Panc1 (cell line): ENCODE data around the gene NEDD8.
"Not testable (repeated sequence)": the region's sequence is repeated elsewhere in the genome, so short reads cannot be mapped to it uniquely, and the experiment has no call there.

ENCODE experiments used
- CTCF ChIP-seq: fragments of 450-650 bp; IDR thresholded peaks from 2 replicates; pipeline ENCODE4 v1.5.1; 2017; ENCODE audit warnings: mild to moderate bottlenecking
- POLR2AphosphoS5 ChIP-seq: IDR thresholded peaks from 2 replicates; pipeline ENCODE4 v1.6.1; 2012; ENCODE audit warnings: mild to moderate bottlenecking, low read depth, low read length, moderate library complexity
- REST ChIP-seq, 2 experiments: IDR thresholded peaks; 2 replicates each; pipeline ENCODE4 v1.6.1; 2011 to 2012; ENCODE audit warnings: low read depth in 2 of 2, control low read depth in 1 of 2, low read length in 1 of 2, mild to moderate bottlenecking in 1 of 2, moderate library complexity in 1 of 2; ENCODE audit not compliant: insufficient read depth in 1 of 2
- SIN3A ChIP-seq: IDR thresholded peaks from 2 replicates; pipeline ENCODE4 v1.6.1; 2012; ENCODE audit warnings: low read depth, mild to moderate bottlenecking, low read length, moderate library complexity, borderline replicate concordance; ENCODE audit not compliant: insufficient read depth

GRCh38 chr14:24216876-24217275 lies 15.3 kb downstream of the NEDD8 start:
- TF ChIP-seq CTCF; POLR2AphosphoS5; REST (IDR thresholded peaks at IDR 0.05; ENCODE audit: insufficient read depth in 1 of 2, low read depth in 2 of 2, low read length in 1 of 2); SIN3A: not testable (repeated sequence)
